Measurements from ENCODE around the gene LBX1.

Gene LBX1

GRCh38 chr10:101258179-101258885, 29.1 kb upstream of the LBX1 start:
- no peak for TF ChIP-seq CTCF (conservative IDR thresholded peaks at IDR 0.05; ENCODE audit: low read depth, low read length)
- H3K4me3 ChIP-seq (ENCODE audit: low read length), result no peak overlapping the region
- no peak for DNase-seq (ENCODE audit: low read depth)

GRCh38 chr10:101257491-101257890, 28.2 kb upstream of the LBX1 start:
- no peak overlapping the region for H3K4me3 ChIP-seq (ENCODE audit: low read length)
- DNase-seq (ENCODE audit: low read depth), result no peak
- TF ChIP-seq CTCF (conservative IDR thresholded peaks at IDR 0.05; ENCODE audit: low read depth, low read length), result no peak

DNA sequence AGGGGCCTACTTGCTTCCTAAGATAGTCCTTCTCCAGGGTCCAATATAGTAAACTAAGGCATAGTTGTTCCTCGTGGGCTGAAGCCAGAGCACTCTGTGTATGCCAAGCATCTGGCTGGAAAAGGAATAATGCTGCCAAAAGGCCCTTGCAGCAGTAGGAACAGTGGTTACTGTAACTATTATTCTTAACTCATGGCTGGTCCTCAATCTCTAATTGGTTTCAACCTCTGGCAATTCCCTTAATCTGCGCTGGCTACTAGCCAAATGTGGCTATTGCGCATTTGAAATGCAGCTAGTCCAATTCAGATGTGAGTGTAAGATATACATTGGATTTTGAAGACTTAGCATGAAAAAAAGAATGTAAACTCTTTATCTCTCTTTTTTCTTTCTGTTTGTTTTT, 27.8 kb upstream of the LBX1 start:
- no peak overlapping the region for H3K4me3 ChIP-seq (ENCODE audit: low read length)
- no peak for DNase-seq (ENCODE audit: low read depth)
- TF ChIP-seq CTCF (conservative IDR thresholded peaks at IDR 0.05; ENCODE audit: low read depth, low read length), result no peak

GRCh38 chr10:101256387-101256786, 27.1 kb upstream of the LBX1 start:
- TF ChIP-seq CTCF (conservative IDR thresholded peaks at IDR 0.05; ENCODE audit: low read depth, low read length), result no peak
- no peak overlapping the region for H3K4me3 ChIP-seq (ENCODE audit: low read length)
- no peak for DNase-seq (ENCODE audit: low read depth)

DNA sequence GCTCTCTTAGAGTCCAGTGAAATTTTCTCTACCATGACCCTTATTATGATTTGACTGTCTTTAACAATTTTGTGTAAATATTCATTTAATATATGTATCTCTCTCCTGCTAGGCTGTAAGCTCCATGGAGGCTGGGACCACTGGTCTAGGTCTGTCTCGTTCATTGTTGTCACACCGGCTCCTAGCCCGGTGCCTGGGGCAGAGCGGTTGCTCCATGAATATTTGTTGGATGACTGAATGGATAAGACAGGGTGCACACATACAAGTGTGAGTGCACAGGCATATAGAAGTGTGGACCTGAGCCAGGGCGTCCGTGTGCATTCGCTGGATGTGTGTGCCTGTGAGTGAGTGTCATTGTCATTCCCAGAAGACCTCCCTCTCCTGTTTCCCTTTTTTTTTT, 20.9 kb upstream of the LBX1 start:
- TF ChIP-seq CTCF (conservative IDR thresholded peaks at IDR 0.05; ENCODE audit: low read depth, low read length), result no peak
- DNase-seq (ENCODE audit: low read depth), result no peak
- no peak overlapping the region for H3K4me3 ChIP-seq (ENCODE audit: low read length)

GRCh38 chr10:101249171-101249581, 19.9 kb upstream of the LBX1 start:
- no peak for DNase-seq (ENCODE audit: low read depth)
- TF ChIP-seq CTCF (conservative IDR thresholded peaks at IDR 0.05; ENCODE audit: low read depth, low read length), result no peak
- H3K4me3 ChIP-seq (ENCODE audit: low read length), result no peak overlapping the region

DNA sequence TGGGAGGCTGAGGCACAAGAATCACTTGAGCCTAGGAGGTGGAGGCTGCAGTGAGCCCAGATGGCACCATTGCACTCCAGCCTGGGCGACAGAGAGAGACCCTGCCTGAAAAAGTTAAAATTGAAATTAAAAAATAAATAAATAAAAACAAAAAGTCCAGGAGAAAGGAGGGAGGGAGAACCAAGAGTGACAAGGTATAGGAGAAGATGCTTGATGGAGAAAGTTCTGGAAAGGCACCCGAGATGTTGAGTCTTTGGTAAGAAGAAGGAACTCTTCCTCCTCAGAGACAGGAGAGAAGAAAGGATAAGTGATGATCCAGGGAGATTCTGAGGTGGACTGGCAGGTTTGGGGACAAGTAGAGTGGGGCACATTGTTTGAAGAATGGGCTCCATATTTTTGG, 17.4 kb upstream of the LBX1 start:
- DNase-seq (ENCODE audit: low read depth), result no peak
- H3K4me3 ChIP-seq (ENCODE audit: low read length), result no peak overlapping the region
- TF ChIP-seq CTCF (conservative IDR thresholded peaks at IDR 0.05; ENCODE audit: low read depth, low read length), result no peak
